Gastroesophageal sphincter (tissue), 3 donors: ENCODE data around the gene MRPL46.

Source experiments
- EP300 ChIP-seq: sonication (generic); formaldehyde crosslinking; IDR thresholded peaks from one replicate; pipeline ENCODE4 v1.6.1; 2017; ENCODE audit warnings: antibody characterized with exemption, mild to moderate bottlenecking
- POLR2A ChIP-seq, 2 donors: fragments of 450-650 bp; IDR thresholded peaks; one replicate each; pipeline ENCODE4 v1.6.1; 2017; ENCODE audit warnings: antibody characterized with exemption in 2 of 2, mild to moderate bottlenecking in 2 of 2, moderate library complexity in 1 of 2
- POLR2AphosphoS5 ChIP-seq: sonication (generic); formaldehyde crosslinking; IDR thresholded peaks from one replicate; pipeline ENCODE4 v1.6.1; 2017; ENCODE audit warnings: antibody characterized with exemption
- TF ChIP-seq, protein P1 (sequence below), 4 experiments: fragments of 200-600 bp in 2 of 4; fragments of 450-650 bp in 2 of 4; sonication (generic) in 1 of 4; IDR thresholded peaks; one replicate each; pipeline ENCODE4 v1.5.1; 2017 to 2019; ENCODE audit warnings: antibody characterized with exemption in 4 of 4, mild to moderate bottlenecking in 2 of 4, moderate library complexity in 2 of 4

DNA sequence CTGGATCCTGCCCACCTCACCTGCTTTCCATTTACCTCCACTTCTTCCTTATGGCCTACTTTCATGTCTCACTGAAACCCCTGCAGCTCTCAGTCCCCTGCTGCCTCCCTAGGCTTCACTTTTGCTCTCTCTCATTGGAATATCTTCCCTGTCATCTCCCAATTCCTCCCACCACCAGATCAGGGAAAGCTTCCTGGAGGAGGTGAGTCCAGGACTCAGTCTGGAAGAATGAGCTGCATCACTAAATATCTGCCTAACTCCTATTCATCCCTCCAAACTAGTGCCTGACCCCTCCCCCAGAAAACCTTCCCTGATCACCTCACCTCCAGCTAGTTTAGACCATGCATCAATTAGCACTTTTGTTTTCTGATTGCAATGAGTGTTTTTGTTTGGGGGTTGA is 37.1 kb downstream of the MRPL46 start:
- TF ChIP-seq POLR2AphosphoS5 (no peak), POLR2A (IDR thresholded peaks at IDR 0.05) (no peak), EP300 (no peak)
- TF ChIP-seq, protein P1, sequence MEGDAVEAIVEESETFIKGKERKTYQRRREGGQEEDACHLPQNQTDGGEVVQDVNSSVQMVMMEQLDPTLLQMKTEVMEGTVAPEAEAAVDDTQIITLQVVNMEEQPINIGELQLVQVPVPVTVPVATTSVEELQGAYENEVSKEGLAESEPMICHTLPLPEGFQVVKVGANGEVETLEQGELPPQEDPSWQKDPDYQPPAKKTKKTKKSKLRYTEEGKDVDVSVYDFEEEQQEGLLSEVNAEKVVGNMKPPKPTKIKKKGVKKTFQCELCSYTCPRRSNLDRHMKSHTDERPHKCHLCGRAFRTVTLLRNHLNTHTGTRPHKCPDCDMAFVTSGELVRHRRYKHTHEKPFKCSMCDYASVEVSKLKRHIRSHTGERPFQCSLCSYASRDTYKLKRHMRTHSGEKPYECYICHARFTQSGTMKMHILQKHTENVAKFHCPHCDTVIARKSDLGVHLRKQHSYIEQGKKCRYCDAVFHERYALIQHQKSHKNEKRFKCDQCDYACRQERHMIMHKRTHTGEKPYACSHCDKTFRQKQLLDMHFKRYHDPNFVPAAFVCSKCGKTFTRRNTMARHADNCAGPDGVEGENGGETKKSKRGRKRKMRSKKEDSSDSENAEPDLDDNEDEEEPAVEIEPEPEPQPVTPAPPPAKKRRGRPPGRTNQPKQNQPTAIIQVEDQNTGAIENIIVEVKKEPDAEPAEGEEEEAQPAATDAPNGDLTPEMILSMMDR (IDR thresholded peaks at IDR 0.05): no peak
